HepG2 (cell line): ENCODE results near the gene NKD2. TPM values are rescaled to one million over a fixed set of nuclear protein-coding genes. Genes with fewer than 3 reads are reported as not detected.
A peak's percentile ranks its signal among the peaks of the same experiment; 100 is the strongest.

Experiments
- ATAC-seq: fragments of 200-7000 bp; cut with Tn5 transposase; 3 replicates; pipeline ENCODE4 v1.9.1; 2020; ENCODE audit warnings: mild to moderate bottlenecking, moderate library complexity
- BruUV-seq: library from RNA; stranded (reverse); fragments of 400-500 nt; replicated peaks from 2 replicates; lab custom pipeline; 2021; lab: Mats Ljungman, UMichigan
- CTCF ChIA-PET: fragments of 300-600 bp; formaldehyde crosslinking; extraction: SDS; loops from one replicate; lab custom pipeline; 2021; ENCODE audit warnings: low total read pairs, inconsistent platforms, low intra/inter-chr PET ratio; lab: Yijun Ruan, JAX
- POLR2A ChIA-PET: fragments of 350-600 bp; sonication (Branson Sonifier 250); formaldehyde crosslinking; loops from one replicate; lab custom pipeline; 2020; ENCODE audit warnings: antibody characterized with exemption, inconsistent platforms; lab: Yijun Ruan, JAX
- DNase-seq: peaks from one replicate; pipeline ENCODE4 v3.0.0-alpha.2; 2015; ENCODE audit warnings: low spot score
- FAIRE-seq: peaks from 3 replicates; lab custom pipeline; 2011; peaks lifted over from hg19 to GRCh38; lab: Jason Lieb, UNC
- H2AFZ ChIP-seq: one replicate; pipeline ENCODE4 v1.6.1; 2011; ENCODE audit warnings: low read length, inconsistent platforms
- H3K27ac ChIP-seq: fragments of 300-600 bp; 3 replicates; pipeline ENCODE4 v1.8.0; 2011; ENCODE audit warnings: mixed run types, mild to moderate bottlenecking, mixed read lengths, low read length, inconsistent platforms; ENCODE audit not compliant: insufficient read depth; ENCODE audit errors: extremely low read length
- H3K27me3 ChIP-seq, 2 experiments: fragments of 200-600 bp in 1 of 2; 2 replicates in 1 of 2; 3 replicates in 1 of 2; pipeline versions ENCODE4 v1.6.0 to v1.8.0; 2011; ENCODE audit warnings: low read length in 2 of 2, mild to moderate bottlenecking in 2 of 2, moderate library complexity in 2 of 2, inconsistent platforms in 1 of 2; ENCODE audit not compliant: insufficient read depth in 2 of 2, control insufficient read depth in 1 of 2
- H3K36me3 ChIP-seq, 2 experiments: fragments of 200-600 bp in 1 of 2; replicated peaks in 1 of 2; 2 replicates in 1 of 2; 3 replicates in 1 of 2; pipeline versions ENCODE4 v1.5.1 to v1.8.0; 2011; ENCODE audit warnings: low read length in 2 of 2, inconsistent platforms in 1 of 2; ENCODE audit not compliant: insufficient read depth in 2 of 2, control insufficient read depth in 1 of 2
- H3K4me1 ChIP-seq: 2 replicates; pipeline ENCODE4 v1.5.1; 2012; ENCODE audit warnings: low read length, inconsistent platforms; ENCODE audit not compliant: insufficient read depth
- H3K4me2 ChIP-seq: 2 replicates; pipeline ENCODE4 v1.6.0; 2011; ENCODE audit warnings: low read depth, low read length, inconsistent platforms
- H3K4me3 ChIP-seq, 3 experiments: fragments of 200-600 bp in 1 of 3; sonication (generic), shearing (Covaris generic) in 1 of 3; replicated peaks in 1 of 3; 2 replicates each; pipeline ENCODE4 v1.5.1; 2011 to 2016; ENCODE audit warnings: low read length in 3 of 3, inconsistent platforms in 2 of 3, low read depth in 2 of 3, mild to moderate bottlenecking in 2 of 3, control low read depth in 1 of 3, mixed read lengths in 1 of 3; ENCODE audit not compliant: insufficient read depth in 1 of 3
- H3K79me2 ChIP-seq: one replicate; pipeline ENCODE4 v1.6.1; 2011; ENCODE audit warnings: low read length, inconsistent platforms; ENCODE audit not compliant: insufficient read depth
- H3K9ac ChIP-seq: 2 replicates; pipeline ENCODE4 v1.6.0; 2011; ENCODE audit warnings: mild to moderate bottlenecking, low read depth, low read length, inconsistent platforms; ENCODE audit not compliant: insufficient read depth
- H3K9me3 ChIP-seq: 2 replicates; pipeline ENCODE4 v1.5.1; 2012; ENCODE audit warnings: mild to moderate bottlenecking, low read length
- H4K20me1 ChIP-seq: 2 replicates; pipeline ENCODE4 v1.6.0; 2011; ENCODE audit warnings: inconsistent platforms, mild to moderate bottlenecking, low read length, moderate library complexity; ENCODE audit not compliant: insufficient read depth
- AGO2 ChIP-seq: fragments of 200-400 bp; formaldehyde crosslinking; optimal IDR thresholded peaks from 2 replicates; pipeline ENCODE3; 2017; ENCODE audit warnings: mild to moderate bottlenecking, low read depth, low read length, moderate library complexity
- ARNTL ChIP-seq: sonication (generic); formaldehyde crosslinking; IDR thresholded peaks from 2 replicates; pipeline ENCODE4 v1.4.0; 2020; ENCODE audit warnings: mild to moderate bottlenecking, missing genetic modification reagents
- DBP ChIP-seq: sonication (generic); formaldehyde crosslinking; IDR thresholded peaks from 2 replicates; pipeline ENCODE4 v1.4.0; 2020; ENCODE audit warnings: missing genetic modification reagents; ENCODE audit errors: not compliant biosample characterization
- ETS1 ChIP-seq: sonication (generic); formaldehyde crosslinking; IDR thresholded peaks from 2 replicates; pipeline ENCODE4 v1.4.0; 2020; ENCODE audit warnings: missing genetic modification reagents
- HOXD1 ChIP-seq: sonication (generic); formaldehyde crosslinking; IDR thresholded peaks from 2 replicates; pipeline ENCODE4 v1.5.0; 2020; ENCODE audit warnings: missing genetic modification reagents
- SALL2 ChIP-seq: sonication (generic); formaldehyde crosslinking; IDR thresholded peaks from 2 replicates; pipeline ENCODE4 v1.8.1; 2023; ENCODE audit warnings: mild to moderate bottlenecking, missing genetic modification reagents, inconsistent platforms
- ZNF564 ChIP-seq: sonication (generic); formaldehyde crosslinking; IDR thresholded peaks from 2 replicates; pipeline ENCODE4 v1.8.1; 2023; ENCODE audit warnings: mild to moderate bottlenecking, missing genetic modification reagents
- ZNF800 ChIP-seq: sonication (generic); formaldehyde crosslinking; IDR thresholded peaks from 2 replicates; pipeline ENCODE4 v1.4.0; 2020; ENCODE audit warnings: missing genetic modification reagents
- WGBS: methylation state at CpG from one replicate; pipeline ENCODE4 v1.1.6; 2017; ENCODE audit warnings: low lambda C conversion rate; 5-methylcytosine and 5-hydroxymethylcytosine counted together
- in situ Hi-C: cut with HindIII; loops from 2 replicates; pipeline ENCODE4 v1.10.0; 2017; ENCODE audit warnings: low pct_unique_long_range_greater_than_20kb; ENCODE audit not compliant: extremely low pct_ligation_motif_present
- intact Hi-C: fragments of 100-400 bp; cut with micrococcal nuclease; formaldehyde crosslinking; loops from one replicate; pipeline ENCODE4 v1.10.0; 2022; ENCODE audit not compliant: unreplicated experiment
- polyA plus RNA-seq, 8 experiments: library from polyadenylated mRNA; depleted of rRNA in 3 of 8; stranded (reverse) in 7 of 8; unstranded in 1 of 8; fragments of >200 nt; fragmentation: Illumina TruSeq in 4 of 8; extraction: Trizol in 4 of 8; gene quantifications; 2 replicates each; pipeline versions ENCODE4 v1.2.1 to v1.2.3, GENCODE V29; 2011 to 2016; ENCODE audit warnings: low read depth in 4 of 8, missing spikeins in 1 of 8, mixed read lengths in 1 of 8; ENCODE audit not compliant: insufficient read depth in 1 of 8
- total RNA-seq, 5 experiments: library from RNA; depleted of rRNA; stranded (reverse); fragments of >200 nt; fragmentation: Illumina TruSeq; extraction: Trizol; gene quantifications; 2 replicates each; pipeline ENCODE4 v1.2.3, GENCODE V29; 2016; ENCODE audit warnings: low read depth in 1 of 5

NKD2 gene
- total and polyA plus RNA-seq, 2 of the 13 experiments (the other 11 are each of a cell fraction or from before 2014, with no cell fraction given): 0.53 to 0.82 TPM

- TF ChIP-seq DBP: no peak
- TF ChIP-seq HOXD1 (CRISPR knock-in tag): no peak
- TF ChIP-seq ETS1 (CRISPR knock-in tag): no peak
- no peak for TF ChIP-seq SALL2
Observed at GRCh38 chr5:1083823-1084605, 75.4 kb downstream of the NKD2 start (continued).

GRCh38 chr5:1085391-1085790 lies 76.8 kb downstream of the NKD2 start:
- Histone ChIP-seq H4K20me1 (no peaks in the 10 kb centered on the region), H3K4me2 (no peak overlapping the region), H3K4me1 (no peaks in the 10 kb centered on the region), H3K27ac (no peak overlapping the region), H3K27me3 (no peaks in the 10 kb centered on the region), H3K4me3 (no peak overlapping the region), H3K9ac (no peak overlapping the region), H2AFZ (no peak overlapping the region), H3K9me3 (no peaks in the 10 kb centered on the region), H3K79me2 (no peaks in the 10 kb centered on the region), H3K36me3 (peaks cover 31 to 72% of the 10 kb centered on the region in 2 experiments)
- no peak for DNase-seq
- TF ChIP-seq ARNTL (CRISPR knock-in tag) (no peak), ZNF800 (CRISPR knock-in tag) (no peak), ZNF564 (CRISPR knock-in tag) (no peak), AGO2 (peak; percentile 72)
- intact Hi-C loops (no loop called here), in situ Hi-C loops (no loop called here)
- POLR2A ChIA-PET: no interaction called here
- no TSS peak for BruUV-seq
- 96% methylated on average over 34 of the region's 39 CpGs for WGBS
- CTCF ChIA-PET: no interaction called here
- ATAC-seq: no peak
- no peak for FAIRE-seq
